GM03348 (cell line): ENCODE data around the gene PLEKHA6.

Experiments used
- DNase-seq: peaks from one replicate; pipeline ENCODE4 v3.0.0; 2012; ENCODE audit warnings: low spot score

Gene PLEKHA6, protein sequence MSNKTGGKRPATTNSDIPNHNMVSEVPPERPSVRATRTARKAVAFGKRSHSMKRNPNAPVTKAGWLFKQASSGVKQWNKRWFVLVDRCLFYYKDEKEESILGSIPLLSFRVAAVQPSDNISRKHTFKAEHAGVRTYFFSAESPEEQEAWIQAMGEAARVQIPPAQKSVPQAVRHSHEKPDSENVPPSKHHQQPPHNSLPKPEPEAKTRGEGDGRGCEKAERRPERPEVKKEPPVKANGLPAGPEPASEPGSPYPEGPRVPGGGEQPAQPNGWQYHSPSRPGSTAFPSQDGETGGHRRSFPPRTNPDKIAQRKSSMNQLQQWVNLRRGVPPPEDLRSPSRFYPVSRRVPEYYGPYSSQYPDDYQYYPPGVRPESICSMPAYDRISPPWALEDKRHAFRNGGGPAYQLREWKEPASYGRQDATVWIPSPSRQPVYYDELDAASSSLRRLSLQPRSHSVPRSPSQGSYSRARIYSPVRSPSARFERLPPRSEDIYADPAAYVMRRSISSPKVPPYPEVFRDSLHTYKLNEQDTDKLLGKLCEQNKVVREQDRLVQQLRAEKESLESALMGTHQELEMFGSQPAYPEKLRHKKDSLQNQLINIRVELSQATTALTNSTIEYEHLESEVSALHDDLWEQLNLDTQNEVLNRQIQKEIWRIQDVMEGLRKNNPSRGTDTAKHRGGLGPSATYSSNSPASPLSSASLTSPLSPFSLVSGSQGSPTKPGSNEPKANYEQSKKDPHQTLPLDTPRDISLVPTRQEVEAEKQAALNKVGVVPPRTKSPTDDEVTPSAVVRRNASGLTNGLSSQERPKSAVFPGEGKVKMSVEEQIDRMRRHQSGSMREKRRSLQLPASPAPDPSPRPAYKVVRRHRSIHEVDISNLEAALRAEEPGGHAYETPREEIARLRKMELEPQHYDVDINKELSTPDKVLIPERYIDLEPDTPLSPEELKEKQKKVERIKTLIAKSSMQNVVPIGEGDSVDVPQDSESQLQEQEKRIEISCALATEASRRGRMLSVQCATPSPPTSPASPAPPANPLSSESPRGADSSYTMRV

DNA sequence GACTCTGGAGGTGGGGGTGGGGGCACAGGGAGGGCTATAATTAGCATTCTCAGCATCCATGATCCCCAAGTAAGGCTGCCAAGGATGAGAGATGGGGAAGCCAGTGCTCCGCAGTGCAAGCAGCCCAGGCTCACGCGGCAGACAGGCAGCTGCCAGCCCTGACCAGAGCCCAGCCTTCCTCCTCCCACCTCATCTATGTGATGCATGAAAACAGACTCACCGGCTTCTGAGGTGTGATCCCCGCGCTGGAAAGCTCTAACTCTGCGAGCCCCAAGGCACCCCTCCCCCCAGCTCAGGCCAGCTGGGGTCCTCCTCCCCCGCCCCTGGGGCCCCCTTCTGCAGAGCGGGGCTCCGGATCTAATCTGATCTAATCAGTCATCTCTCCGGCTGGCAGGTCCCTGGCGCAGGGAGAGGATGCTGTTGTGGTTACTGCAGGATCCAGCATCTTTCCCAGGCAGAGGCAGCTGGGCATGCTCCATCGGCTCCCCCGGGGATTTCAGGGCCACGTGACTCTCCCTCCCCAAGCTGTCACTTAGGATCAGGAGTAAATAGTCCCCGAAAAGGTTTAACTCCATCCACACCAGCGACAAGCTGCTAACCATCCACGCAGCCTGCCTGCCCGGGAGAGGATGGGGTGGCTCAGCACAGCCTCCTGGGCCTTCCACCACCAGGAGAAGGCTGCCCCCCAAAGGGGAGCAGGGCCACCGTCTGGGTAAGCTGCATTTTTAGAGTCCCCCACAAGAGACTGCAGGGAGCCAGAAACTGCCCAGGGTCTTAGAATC, at the start of gene PLEKHA6:
PLEKHA6 (minus strand) TSS at position 456 of the 782 bp plus-strand sequence. CDS start 86,202 bp downstream, outside the sequence.
- peak; percentile 47 for DNase-seq

DNA sequence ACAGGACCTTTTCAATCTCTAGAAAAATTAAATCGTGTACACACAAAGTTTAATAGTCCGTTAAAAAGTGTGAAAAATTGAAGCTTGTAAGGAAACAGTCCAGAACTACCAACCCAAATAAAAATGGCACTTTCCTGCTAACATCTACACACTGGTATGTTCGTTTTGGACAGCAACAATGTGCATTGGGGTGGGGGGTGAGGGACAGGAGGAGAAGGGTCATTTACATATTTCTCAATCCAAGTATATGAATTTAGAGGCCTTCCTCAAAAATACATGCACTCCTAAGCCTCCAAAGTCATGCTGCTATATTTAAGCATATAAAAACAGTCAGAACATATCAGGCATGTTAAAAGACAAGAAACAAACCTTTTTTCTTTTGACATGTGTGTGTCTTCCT, 49.4 kb upstream of the PLEKHA6 start:
- DNase-seq: no peak

DNA sequence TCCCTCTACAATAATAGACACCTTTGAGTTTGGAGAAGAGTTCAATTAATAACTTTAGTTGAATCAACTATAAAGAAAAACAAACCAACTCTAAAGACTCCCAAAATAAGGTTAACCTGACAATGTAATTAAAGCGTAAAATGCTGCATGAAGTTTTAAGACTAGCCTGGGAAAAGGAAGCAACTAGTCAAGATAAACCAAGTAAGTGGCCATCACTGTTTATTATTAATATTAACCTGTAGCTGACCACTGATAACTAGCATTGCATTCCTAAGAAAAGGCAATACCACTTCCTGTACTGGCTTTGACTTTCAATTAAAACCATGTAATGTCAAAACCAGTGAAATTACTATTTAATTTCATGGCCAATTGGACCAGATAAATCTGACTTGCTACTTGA, 48.9 kb upstream of the PLEKHA6 start:
- no peak for DNase-seq

DNA sequence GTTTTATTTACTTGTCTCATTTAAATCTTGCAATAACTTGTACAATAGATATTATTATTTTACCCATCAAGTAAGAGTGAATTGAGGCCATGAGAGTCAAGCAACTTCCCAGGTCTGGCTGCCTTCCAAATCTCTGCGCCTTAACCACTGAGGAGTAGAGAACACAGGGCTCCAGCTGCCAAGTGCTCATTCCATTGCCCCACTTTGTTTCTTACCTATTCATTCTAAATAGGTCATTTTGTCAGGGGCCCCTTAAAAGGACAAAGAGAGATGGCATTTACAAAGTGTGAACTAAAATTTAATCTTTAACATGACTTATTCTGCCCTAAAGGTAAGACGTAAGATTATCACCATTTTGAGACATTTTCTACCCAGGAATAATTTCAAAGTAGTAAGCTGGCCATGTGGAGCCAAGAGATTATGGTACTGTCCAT, 48.4 kb upstream of the PLEKHA6 start:
- peak; percentile 47 for DNase-seq

DNA sequence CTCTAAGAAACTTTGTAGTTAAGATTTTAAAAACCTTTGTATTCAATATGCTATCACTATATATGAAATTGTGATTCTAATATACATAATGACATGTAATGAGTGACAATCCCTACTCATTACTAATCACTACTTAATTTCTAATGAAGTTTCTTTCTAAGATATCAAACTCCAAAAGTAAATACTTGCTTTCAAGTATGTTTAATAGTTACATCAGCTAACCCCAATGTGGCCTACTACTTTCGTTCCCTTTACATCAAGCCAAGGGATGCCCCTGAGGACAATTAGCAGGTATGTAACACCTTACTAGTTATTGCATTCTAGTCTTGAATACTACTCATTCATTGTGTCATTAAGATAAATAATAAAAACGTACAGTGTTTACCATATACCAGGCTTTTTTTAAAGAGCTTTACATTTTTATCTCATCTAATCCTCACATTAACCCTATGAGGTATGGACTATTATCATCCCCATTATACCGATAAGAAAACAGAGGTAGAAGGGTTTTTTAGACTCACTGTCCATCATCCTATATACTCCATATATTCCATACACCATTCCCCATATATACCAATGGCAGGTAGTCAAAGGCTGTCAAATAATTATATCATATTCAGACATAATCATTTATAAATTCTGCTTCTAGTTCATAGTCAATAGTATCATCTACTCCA, 47.7 kb upstream of the PLEKHA6 start:
- no peak for DNase-seq

DNA sequence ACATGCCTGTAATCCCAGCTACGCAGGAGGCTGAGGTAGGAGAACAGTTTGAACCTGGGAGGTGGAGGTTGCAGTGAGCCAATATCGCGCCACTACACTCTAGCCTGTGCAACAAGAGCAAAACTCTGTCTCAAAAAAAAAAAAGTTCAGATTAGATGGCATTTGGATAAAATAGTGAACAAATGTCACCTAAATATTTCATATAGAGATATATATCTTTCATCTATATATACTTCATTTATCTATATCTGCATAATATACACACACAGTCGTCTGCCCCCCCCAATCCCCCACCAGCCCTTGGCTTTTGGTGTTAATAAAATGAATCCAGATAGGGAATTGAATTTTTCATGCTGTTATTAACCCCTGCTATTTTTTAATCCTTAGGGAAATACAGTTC, 46.9 kb upstream of the PLEKHA6 start:
- DNase-seq: no peak

DNA sequence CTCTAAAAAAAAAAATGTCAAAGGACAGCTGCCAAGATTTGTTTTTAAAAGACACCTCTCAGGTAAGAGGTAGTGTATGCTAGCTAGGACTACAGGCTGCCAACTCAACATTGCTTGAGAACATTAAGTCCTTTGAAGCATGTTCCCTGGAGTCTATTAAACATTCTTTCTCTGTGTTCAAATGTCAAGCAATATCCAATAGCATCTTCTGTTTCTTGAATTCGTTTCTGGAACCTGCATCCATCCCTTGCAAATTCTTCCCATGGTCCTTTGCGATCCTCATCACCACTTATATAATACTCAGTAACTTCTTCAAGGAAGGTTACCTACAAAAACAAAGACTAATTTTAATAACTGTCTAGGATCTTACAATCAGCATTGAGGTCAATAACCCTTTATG, 46.3 kb upstream of the PLEKHA6 start:
- no peak for DNase-seq

DNA sequence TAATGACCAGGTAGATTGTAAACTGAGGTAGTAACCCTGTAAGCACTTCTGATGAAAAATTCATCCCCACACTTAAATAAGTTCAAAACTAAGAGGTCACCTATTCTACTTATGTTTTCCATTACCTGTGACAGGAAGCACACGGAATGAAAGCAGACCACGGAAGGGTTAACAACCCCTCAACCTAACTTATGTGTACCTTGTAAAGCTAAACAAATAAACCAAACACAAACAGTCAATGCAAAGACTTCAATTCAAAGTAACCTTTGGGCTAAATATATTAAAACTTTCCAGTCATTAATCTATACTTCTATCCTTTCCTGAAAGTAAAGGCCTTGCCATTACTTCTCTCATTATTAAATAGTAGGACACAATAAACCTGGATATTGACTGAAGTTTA, 44.9 kb upstream of the PLEKHA6 start:
- no peak for DNase-seq

DNA sequence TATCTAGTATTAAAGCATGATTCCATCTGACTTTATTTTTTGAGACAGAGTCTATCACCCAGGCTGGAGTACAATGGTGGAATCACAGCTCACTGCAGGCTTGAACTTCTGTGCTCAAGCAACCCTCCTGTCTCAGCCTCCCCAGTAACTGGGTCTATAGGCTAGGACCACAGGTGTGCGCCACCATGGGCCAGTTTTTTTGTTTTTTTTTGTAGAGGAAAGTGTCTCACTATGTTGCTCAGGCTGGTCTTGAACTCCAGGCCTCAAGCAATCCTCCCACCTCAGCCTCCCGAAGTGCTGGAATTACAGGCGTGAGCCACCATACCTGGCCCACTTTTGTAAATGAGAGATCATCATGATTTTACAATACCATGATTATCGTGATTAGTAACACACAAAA, 42.7 kb upstream of the PLEKHA6 start:
- no peak for DNase-seq

DNA sequence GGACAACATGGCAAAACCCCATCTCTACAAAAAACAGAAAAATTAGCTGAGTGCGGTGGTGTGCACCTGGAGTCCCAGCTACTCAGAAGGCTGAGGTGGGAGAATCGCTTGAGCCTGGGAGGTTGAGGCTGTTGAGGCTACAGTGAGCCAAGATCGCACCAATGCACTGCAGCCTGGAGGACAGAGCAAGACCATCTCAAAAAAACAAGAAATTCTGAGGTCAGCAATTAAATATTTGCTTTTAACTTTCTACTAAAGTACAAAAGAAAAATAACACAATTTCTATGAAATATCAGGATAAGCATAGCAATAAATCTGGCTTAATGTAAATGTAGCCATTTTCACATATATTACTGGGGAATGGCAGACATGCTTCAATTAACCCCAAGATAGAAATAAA, 42.0 kb upstream of the PLEKHA6 start:
- no peak for DNase-seq

DNA sequence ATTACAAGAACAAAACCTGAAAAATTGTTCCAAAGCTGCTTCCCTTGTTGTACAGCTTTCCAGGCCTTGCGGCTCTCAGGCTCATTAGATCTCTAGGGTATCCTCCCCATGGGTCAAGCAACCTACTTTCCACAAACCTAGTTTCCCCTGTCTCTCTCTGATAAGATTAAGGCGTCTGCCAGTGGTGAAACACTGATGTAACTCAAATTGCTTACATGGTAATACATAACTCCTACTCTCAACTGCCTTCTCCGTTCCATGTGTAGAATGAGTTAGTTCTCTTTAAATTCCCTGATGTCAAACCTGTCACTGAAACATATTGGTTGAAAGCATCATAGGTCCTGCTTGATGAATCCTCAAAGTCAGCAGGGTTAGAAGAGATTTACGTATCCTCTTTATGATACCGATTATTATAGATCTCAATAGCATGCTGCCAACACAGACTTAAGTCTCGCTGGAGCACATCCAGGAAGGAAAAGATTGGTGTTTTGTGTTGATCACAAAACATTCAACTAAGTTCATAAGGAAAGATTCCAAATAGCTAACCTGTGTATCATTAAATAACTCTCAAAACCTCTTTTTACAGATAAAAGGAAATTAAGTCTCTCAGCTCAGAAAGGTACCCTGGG, 41.3 kb upstream of the PLEKHA6 start:
- DNase-seq: no peak

DNA sequence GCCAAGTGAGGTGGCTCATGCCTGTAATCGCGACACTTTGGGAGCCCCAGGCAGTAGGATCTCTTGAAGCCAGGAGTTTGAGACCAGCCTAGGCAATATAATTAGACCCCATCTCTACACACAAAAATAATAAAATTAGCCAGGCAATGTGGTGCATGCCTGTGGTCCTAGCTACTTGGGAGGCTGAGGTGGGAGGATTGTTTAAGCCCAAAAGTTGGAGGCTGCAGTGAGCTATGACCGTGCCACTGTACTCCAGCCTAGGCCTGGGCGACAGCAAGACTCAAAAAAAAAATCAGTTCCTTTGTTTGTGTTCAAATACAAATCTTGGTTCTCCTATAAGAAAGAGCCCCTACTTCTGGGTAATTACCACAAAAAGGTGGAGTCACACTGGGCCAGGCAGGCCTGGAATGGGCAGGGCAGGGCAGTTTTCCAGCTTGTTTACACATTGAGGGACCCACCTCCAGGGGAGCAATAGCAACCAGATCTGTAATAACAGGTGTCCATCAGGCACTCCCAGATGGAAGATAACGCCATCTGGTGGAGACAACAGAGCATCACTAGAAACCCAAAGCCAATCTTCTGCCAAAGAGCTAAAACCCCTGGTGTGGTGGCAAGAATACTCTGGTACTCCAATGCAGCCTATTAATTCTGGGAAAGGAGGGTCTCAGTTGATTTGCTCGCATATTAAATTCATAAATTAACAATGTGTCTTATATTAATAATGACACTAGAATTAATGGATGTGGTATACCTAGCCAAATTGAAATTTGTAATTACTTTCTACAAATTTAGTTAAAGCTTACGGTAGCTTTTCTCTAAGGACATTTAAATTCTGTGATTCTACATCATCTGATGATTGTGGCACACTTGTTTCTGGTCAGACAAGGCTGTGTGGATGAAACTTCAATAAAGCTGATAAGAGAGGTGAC, 38.7 kb upstream of the PLEKHA6 start:
- peak; percentile 83 for DNase-seq

DNA sequence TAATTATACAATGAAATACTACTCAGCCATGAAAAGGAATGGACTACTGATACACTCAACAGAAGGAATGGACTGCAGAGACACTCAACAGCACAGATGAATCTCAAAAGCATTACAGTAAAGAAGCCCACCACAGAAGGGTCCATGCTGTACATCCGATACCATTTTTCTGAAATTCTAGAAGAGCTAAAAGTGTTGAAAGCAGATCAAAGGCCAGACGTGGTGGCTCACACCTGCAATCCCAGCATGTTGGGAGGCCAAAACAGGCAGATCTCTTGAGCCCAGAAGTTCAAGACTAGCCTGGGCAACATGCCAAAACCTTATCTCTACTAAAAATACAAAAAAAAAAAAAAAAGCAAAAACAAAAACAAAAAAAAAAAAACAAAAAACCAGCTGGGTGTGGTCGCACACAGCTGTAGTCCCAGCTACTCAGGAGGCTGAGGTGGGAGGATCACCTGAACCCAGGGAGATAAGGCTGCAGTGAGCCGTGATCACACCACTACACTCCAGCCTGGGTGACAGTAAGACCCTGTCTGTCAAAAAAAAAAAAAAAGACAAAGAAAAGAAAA, 36.4 kb upstream of the PLEKHA6 start:
- no peak for DNase-seq

DNA sequence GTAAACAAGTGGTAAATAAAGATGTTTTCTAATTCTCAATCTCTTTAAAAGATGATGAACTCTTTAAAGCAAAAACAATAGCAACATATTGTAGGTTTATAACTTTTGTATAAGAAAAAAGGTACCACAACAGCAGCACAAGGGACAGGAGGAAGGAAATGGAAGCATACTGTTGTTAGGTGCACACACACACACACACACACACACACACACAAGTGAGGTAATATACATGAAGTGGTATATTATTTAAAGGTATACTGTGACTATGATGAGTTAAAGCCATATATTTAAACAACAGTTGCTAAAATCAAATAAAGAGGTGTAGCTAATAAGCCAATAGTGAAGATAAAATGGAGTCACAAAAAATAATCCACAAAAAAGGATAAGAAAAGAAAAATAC, 31.9 kb upstream of the PLEKHA6 start:
- no peak for DNase-seq

DNA sequence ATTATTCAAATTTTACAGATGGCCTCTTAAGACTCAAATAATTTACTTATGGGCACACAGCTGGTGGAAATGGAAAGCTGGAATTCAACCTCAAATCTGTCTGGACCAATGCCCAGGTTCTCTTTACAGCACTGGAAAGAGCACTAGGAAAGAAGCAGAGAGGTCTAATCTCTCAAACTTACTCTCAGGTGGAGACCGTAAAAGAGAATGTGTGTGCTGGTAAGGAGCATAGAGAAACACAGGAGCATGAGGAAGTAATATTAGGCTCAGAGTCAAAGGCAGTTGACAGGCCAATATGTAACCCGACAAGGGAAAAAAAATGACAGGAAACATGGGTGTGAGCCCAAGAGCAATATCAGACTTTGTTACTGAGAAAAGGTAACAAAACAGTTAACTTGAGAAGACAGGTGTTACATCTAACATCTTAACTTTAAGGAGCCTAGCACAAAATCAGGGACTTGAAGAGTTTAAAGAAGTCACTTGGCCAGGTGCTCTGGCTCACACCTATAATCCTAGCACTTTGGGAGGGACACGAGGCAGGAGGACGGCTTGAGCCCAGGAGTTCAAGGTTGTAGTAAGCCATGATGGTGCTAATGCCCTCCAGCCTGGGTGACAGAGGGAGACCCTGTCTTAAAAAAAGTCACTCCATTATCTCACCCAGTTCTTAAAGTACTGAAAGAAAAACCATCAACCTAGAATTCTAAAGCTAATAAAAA, 31.2 kb upstream of the PLEKHA6 start:
- DNase-seq: no peak

DNA sequence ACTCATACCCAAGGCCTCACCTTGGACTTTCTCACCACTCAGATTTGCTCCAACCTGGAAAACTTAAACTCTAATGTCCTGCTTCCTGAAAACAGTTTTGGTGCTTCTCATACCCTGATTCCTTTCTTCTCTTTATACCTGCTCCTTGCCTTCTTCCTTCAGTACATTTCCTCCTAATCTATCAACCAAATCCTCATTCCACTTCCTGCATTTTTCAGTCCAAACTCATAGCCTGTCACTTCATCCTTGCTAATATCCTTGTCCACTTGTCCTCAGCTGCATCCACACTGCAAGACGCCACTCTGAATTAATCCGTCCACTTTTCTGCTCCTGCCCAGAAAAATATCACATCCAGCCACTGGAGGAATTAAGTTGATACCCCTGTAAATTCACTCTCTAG, 26.0 kb upstream of the PLEKHA6 start:
- DNase-seq: no peak

DNA sequence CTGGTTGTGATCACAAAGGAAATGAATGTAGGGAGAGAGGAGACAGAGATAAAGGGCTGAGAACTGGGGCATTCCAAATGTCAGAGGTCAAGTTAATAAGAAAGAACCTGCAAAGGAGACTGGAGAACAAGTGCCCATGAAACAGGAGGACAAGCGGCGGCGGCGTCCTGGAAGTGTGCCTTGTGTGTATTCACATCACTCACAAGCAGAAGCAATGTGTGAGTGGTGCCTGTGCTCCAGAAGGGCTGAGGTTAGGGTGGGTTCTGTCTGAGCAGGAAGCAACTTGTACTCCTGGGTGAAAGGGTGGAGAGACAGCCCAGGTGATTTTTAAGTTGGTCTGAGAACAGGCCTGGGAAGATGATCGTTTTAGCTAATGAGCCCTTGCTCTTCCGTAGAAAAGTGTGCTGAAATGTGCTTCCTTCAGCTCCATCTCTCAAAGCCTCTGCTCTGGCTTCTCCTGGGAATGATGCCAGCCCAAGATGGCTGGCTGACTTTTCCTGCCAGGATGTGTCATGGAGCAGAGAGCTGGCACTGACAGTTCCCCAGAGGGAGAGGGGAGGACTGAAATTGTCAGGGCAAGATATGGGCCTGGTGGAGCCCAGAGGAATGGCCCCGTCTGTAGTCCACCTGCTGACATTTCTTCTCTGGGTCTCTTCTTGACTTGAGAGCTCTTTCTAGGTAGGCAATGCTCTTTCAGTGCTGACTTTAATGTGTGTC, 25.1 kb upstream of the PLEKHA6 start:
- DNase-seq: peak; percentile 74
